HG03108 (cell line): ENCODE data around the gene PMIS2.

ENCODE experiments used
- ATAC-seq: cut with Tn5 transposase; IDR thresholded peaks from one replicate; pipeline ENCODE4 v1.9.1; 2021; ENCODE audit warnings: moderate library complexity; ENCODE audit not compliant: unreplicated experiment

The PMIS2 gene

GRCh38 chr19:35556025-35556590 lies 29.9 kb upstream of the PMIS2 start:
- ATAC-seq = no peak

- no peak for ATAC-seq
Observed at GRCh38 chr19:35556846-35557538, 29.0 kb upstream of the PMIS2 start.

GRCh38 chr19:35557539-35558399 lies 28.2 kb upstream of the PMIS2 start:
- no peak for ATAC-seq

DNA sequence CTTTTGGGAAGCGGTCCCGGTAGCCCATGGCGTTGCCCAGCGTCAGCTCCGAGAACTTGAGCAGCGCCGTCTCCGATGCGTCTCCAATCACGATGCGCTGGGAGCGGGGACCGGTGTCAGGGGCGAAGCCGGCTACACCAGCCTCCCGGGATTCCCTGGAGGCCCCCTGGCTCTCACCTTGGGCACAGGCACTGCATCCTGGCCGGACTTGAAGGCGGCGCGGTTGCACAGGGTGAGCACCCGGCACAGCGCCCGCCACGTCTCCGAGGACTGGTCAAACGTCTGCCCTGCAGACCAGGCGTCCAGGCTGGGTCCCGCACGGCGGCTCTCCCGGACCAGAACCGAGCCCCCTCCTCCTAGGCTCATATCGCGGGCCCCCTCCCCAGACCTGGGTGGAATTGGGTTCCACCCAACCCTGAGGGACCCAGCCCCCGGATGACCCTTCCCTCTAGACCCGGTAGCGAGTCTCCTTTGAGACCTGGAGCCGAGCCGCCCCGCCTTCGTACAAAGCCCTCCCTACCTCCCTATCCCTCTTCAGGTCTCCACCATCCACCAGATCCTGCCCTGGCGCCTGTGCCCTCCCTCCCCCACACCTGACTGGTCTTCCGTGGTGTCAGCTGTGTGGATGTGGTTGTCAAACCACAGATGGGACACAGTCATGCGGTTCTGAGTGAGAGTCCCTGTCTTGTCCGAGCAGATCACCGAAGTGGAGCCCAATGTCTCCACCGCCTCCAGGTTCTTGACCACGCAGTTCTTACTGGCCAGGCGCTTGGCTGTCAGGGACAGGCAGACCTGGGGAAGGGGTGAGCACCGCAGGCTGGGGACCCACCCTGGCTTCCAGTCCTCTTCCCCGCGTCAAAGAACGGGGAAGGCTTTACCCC lies 27.3 kb upstream of the PMIS2 start:
- ATAC-seq = peak; percentile 22

GRCh38 chr19:35559281-35559659 lies 26.7 kb upstream of the PMIS2 start:
- ATAC-seq = peak; percentile 55

GRCh38 chr19:35559781-35560180 lies 26.2 kb upstream of the PMIS2 start:
- no peak for ATAC-seq

DNA sequence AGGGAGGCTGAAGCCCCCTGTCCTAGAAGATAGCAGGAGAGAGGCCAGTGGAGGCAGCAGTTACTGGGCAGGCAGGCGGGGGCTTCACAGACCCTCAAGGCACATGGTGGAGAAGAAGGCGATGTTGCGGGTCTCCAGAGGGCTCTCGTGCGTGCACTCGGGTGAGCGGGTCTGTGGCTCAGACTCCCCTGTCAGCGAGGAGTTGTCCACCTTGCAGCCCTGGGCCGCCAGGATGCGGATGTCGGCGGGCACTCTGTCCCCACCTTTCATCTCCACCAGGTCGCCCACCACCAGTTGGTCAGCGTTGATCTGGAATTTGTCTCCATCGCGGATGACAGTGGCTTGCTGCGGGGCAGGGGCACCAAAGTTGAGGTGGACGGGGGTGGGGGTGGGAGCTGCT lies 25.7 kb upstream of the PMIS2 start:
- ATAC-seq = no peak

DNA sequence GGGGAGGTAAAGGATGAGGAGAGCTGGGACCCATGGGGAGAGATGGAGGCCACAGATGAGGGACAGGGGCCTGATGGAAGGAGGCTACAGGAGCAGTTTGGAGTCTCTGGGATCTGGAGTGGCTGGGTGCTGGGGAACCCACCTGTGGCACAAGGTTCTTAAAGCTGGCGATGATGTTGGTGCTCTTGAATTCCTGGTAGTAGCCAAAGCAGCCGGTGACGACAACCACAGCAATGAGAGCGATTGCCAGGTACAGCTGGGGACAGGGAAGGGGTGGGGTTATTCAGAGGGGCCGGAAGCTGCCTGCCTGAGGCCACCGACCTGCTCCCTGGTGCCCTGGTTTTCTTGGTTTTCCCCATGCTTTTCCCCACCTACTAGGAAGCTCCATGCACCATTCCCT lies 25.3 kb upstream of the PMIS2 start:
- no peak for ATAC-seq

DNA sequence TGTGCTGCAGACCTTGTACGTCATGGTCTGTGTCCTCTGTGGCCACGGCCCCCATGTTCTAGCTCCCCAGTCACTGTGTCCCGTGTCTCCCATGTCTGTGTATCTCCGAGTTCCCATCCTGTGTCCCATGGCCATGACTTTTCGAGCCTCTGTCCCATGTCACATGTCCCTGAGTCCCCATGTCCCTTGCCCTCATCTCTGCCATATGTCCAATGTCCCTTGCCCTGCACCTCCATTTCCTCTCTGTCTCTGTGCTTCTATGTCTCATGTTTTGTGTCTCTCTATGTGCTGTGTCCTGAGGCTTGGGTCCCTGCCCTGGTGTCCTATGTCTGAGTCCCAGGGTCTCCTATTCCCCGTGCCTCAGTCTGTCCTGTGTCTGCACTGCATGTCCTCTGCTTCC lies 24.5 kb upstream of the PMIS2 start:
- no peak for ATAC-seq

DNA sequence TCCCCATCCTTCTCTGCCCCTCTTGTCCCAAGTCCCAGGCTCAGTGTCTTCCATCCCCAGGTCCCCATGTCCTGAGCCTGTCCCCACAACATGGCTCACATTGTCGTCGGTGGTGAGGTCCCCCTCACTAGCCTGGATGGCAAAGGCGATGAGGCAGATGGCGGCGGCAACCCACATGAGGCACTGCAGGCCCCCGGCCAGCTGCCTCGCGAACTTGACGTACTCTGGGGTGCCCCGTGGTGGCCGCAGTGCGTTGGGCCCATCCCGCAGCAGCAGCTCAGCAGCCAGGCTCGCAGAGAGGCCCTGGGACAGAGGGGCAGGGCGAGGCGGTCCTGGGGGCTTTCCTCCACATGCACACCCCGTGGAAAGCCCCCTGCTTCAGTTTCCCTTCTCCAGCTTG lies 23.6 kb upstream of the PMIS2 start:
- no peak for ATAC-seq

DNA sequence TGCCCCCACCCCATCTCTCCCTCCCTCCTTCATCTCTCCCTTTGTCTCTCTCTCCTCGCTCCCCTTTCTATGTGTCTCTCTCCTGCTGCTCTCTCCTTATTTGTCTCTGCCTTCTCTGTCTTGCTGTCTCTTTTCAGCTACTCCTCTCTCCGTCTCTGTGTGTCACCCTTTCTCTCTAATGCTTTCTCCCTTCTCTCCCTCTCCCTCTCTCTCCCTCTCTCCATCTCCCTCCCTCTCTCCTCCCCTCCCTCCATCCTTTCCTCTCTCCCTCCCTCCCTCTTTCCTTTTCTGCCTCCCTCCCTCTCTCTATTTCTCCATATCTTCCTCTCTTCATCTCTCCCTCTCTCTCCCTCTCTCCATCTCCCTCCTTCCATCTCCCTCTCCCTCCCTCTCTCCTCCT lies 23.2 kb upstream of the PMIS2 start:
- no peak for ATAC-seq

GRCh38 chr19:35563207-35563829 lies 22.7 kb upstream of the PMIS2 start, which contains the start of gene ATP4A:
ATP4A (minus strand) TSS chr19:35563658; CDS start chr19:35563629, 29 bp downstream.
- ATAC-seq = no peak

- no peak for ATAC-seq
Observed at GRCh38 chr19:35565016-35565856, 20.7 kb upstream of the PMIS2 start.

- ATAC-seq = no peak
Observed at GRCh38 chr19:35566738-35567137, 19.2 kb upstream of the PMIS2 start.

DNA sequence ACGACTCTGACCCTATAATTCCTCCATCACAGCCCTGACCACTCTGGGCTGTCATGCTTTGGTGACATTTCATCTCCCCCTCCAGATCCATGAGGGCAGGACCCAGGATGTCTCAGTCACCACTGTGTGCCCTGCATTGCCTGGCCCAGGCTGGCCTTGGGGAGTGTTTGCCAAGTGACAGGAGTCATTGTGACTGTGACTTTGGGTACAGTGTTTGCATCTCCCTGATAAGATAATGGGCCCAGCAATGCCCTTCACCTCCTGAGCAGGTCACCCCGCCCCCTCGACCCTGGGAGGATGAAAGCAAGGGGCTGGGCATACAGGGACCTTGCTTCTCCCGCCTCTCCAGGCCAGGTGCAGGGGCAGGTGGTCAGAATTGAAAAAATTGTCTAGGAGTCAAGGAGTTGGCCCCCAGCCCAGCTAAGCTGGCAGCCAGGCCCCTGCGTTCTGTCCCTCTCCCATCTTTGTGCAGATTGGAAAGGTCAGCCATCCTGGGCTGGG lies 16.6 kb upstream of the PMIS2 start:
- no peak for ATAC-seq

DNA sequence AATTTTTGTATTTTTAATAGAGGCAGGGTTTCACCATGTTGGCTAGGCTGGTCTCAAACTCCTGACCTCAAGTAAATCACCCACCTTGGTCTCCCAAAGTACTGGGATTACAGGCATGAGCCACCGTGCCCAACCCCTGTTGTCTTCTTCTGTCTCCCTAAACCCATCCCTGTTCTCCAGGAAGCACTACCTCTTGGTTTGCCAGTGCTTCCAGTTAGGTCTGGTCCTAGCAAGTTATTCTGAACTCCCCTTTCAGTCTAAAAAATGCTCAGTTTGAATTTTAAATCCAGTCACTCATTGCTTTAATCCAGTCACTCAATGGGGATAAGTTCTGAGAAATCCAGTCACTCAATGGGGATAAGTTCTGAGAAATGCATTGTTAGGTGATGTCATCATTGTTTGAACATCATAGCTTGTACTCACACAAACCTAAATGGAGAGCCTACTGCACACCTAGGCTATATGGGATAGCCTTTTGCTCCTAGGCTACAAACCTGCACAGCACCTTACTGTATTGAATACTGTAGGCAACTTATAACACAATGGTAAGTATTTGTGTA lies 14.5 kb upstream of the PMIS2 start:
- no peak for ATAC-seq

GRCh38 chr19:35577918-35578317 lies 8.1 kb upstream of the PMIS2 start:
- no peak for ATAC-seq

DNA sequence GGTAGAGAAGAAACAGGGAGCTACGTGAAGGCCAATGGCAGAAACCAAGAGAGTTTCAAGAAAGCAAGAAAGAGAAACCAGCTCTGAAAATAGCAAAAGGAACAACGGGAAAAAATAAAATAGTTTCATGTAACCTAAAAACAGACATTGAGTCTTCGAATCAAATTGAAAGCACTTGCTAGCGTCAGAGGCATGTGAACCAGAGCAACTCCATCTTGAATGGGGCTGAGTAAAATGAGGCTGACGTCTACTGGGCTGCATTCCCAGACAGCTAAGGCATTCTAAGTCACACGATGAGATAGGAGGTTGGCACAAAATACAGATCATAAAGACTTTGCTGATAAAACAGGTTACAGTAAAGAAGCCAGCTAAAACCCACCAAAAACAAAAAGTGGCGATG lies 7.3 kb upstream of the PMIS2 start:
- no peak for ATAC-seq

DNA sequence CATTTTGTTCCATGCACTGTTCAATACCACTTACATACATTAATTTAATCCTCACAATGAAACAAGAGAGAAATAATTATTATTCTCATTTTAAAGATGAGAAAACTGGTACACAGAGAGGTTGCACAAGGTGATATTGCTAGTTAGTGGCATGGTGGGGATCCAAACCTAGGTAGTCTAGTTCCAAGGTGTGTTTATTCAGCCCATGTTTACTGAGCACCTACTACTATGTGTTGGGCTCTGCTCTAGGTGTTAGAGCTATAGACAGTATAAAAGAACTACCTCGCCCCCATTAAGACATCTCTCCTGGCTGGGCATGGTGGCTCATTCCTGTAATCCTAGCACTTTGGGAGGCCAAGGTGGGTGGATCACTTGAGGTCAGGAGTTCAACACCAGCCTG lies 3.2 kb upstream of the PMIS2 start:
- no peak for ATAC-seq
